ENCODE data around the gene MYBPC3. TPM values are rescaled to one million over a fixed set of nuclear protein-coding genes. Genes with fewer than 3 reads are reported as not detected.

The MYBPC3 gene
- total RNA-seq, 1 donor from 2014 or later: not detected

- TF ChIP-seq POLR2A (IDR thresholded peaks at IDR 0.05): no peak
- TF ChIP-seq CTCF (IDR thresholded peaks at IDR 0.05): no peak
- TF ChIP-seq POLR2AphosphoS5 (IDR thresholded peaks at IDR 0.05; ENCODE audit: insufficient read depth in 1 of 2, low read depth in 1 of 2): no peak
- Histone ChIP-seq H3K9me3 (no peaks in the 10 kb centered on the region), H3K4me3 (no peak overlapping the region), H3K27ac (peak overlapping the region; percentile 83), H3K27me3 (no peaks in the 10 kb centered on the region), H3K36me3 (no peaks in the 10 kb centered on the region), H3K4me1 (peaks cover 19% of the 10 kb centered on the region)
- no peak for DNase-seq (ENCODE audit: extremely low spot score in 2 of 2)
- intact Hi-C loops (cut with DNase I): no loop called here
These were observed 40.9 kb upstream of the MYBPC3 start for GRCh38 chr11:47393163-47394049.

GRCh38 chr11:47392546-47393162 lies 40.2 kb upstream of the MYBPC3 start:
- H3K36me3 ChIP-seq: no peaks in the 10 kb centered on the region
- peaks cover 21% of the 10 kb centered on the region for H3K4me1 ChIP-seq
- no peak overlapping the region for H3K4me3 ChIP-seq
- no peaks in the 10 kb centered on the region for H3K27me3 ChIP-seq
- intact Hi-C loops (cut with DNase I): no loop called here
- no peak for DNase-seq (ENCODE audit: extremely low spot score in 2 of 2)
- H3K9me3 ChIP-seq: no peaks in the 10 kb centered on the region
- no peak for TF ChIP-seq POLR2AphosphoS5 (IDR thresholded peaks at IDR 0.05; ENCODE audit: insufficient read depth in 1 of 2, low read depth in 1 of 2)
- TF ChIP-seq POLR2A (IDR thresholded peaks at IDR 0.05): no peak
- no peak for TF ChIP-seq CTCF (IDR thresholded peaks at IDR 0.05)
- H3K27ac ChIP-seq: no peak overlapping the region

- no peaks in the 10 kb centered on the region for H3K27me3 ChIP-seq
- H3K36me3 ChIP-seq: no peaks in the 10 kb centered on the region
- no peaks in the 10 kb centered on the region for H3K9me3 ChIP-seq
- no peak for TF ChIP-seq POLR2AphosphoS5 (IDR thresholded peaks at IDR 0.05; ENCODE audit: insufficient read depth in 1 of 2, low read depth in 1 of 2)
- TF ChIP-seq POLR2A (IDR thresholded peaks at IDR 0.05): no peak
- TF ChIP-seq CTCF (IDR thresholded peaks at IDR 0.05): no peak
- H3K27ac ChIP-seq: no peak overlapping the region
- DNase-seq (ENCODE audit: extremely low spot score in 2 of 2): no peak
- intact Hi-C loops (cut with DNase I): no loop called here
- peaks cover 22% of the 10 kb centered on the region for H3K4me1 ChIP-seq
- H3K4me3 ChIP-seq: no peak overlapping the region
These were observed 39.4 kb upstream of the MYBPC3 start for GRCh38 chr11:47391711-47392432.

- no peak for DNase-seq (ENCODE audit: extremely low spot score in 2 of 2)
These were observed 38.6 kb upstream of the MYBPC3 start for GRCh38 chr11:47391077-47391583.

More at GRCh38 chr11:47391077-47391583, 38.6 kb upstream of the MYBPC3 start:
- no peak for TF ChIP-seq POLR2AphosphoS5 (IDR thresholded peaks at IDR 0.05; ENCODE audit: insufficient read depth in 1 of 2, low read depth in 1 of 2)
- no peak for TF ChIP-seq CTCF (IDR thresholded peaks at IDR 0.05)
- no peak for TF ChIP-seq POLR2A (IDR thresholded peaks at IDR 0.05)
- H3K9me3 ChIP-seq: no peaks in the 10 kb centered on the region
- no peak overlapping the region for H3K4me3 ChIP-seq
- H3K27me3 ChIP-seq: no peaks in the 10 kb centered on the region
- H3K27ac ChIP-seq: no peak overlapping the region
- peaks cover 22% of the 10 kb centered on the region for H3K4me1 ChIP-seq
- no peaks in the 10 kb centered on the region for H3K36me3 ChIP-seq
- intact Hi-C loops (cut with DNase I): no loop called here

Measured in vagina (tissue), 2 donors.